IMR-90 (cell line): ENCODE measurements around the gene SLC6A7. TPM values are rescaled to one million over a fixed set of nuclear protein-coding genes. Genes with fewer than 3 reads are reported as not detected.

Source experiments
- ATAC-seq: fragments of 200-7000 bp; cut with Tn5 transposase; 2 replicates; pipeline ENCODE4 v1.9.1; 2020; ENCODE audit warnings: low read depth, mild to moderate bottlenecking, moderate library complexity
- BruUV-seq: library from RNA; stranded (reverse); fragments of 400-500 nt; replicated peaks from 2 replicates; lab custom pipeline; 2021; lab: Mats Ljungman, UMichigan
- CTCF ChIA-PET: fragments of 300-600 bp; formaldehyde crosslinking; extraction: SDS; loops from one replicate; lab custom pipeline; 2021; ENCODE audit warnings: antibody characterized with exemption; lab: Yijun Ruan, JAX
- POLR2A ChIA-PET: fragments of 300-600 bp; sonication (Branson Sonifier 250); formaldehyde crosslinking; loops from one replicate; lab custom pipeline; 2022; ENCODE audit warnings: antibody characterized with exemption; ENCODE audit not compliant: unreplicated experiment; lab: Charles Lee
- DNase-seq: peaks from one replicate; pipeline ENCODE4 v3.0.0; 2013
- H2AFZ ChIP-seq: replicated peaks from 2 replicates; pipeline ENCODE3; 2013; ENCODE audit warnings: low read length, mild to moderate bottlenecking; ENCODE audit not compliant: poor library complexity
- H2AK5ac ChIP-seq: 2 replicates; pipeline ENCODE4 v1.6.1; 2013; ENCODE audit warnings: low read depth, low read length, inconsistent platforms
- H2AK9ac ChIP-seq: replicated peaks from 2 replicates; pipeline ENCODE3; 2013; ENCODE audit warnings: mild to moderate bottlenecking, low read depth, low read length, moderate library complexity; ENCODE audit not compliant: poor library complexity
- H2BK120ac ChIP-seq: 2 replicates; pipeline ENCODE4 v1.6.1; 2013; ENCODE audit warnings: low read depth, low read length, inconsistent platforms
- H2BK15ac ChIP-seq: 3 replicates; pipeline ENCODE4 v1.6.1; 2013; ENCODE audit warnings: low read depth, low read length, inconsistent platforms
- H2BK20ac ChIP-seq: 2 replicates; pipeline ENCODE4 v1.6.1; 2013; ENCODE audit warnings: low read depth, mild to moderate bottlenecking, inconsistent platforms, low read length, moderate library complexity
- H2BK5ac ChIP-seq: 2 replicates; pipeline ENCODE4 v1.6.1; 2013; ENCODE audit warnings: mild to moderate bottlenecking, low read depth, low read length, inconsistent platforms; ENCODE audit not compliant: poor library complexity, severe bottlenecking
- H3K14ac ChIP-seq: replicated peaks from 2 replicates; pipeline ENCODE4 v1.6.1; 2013; ENCODE audit warnings: low read depth, low read length, inconsistent platforms
- H3K18ac ChIP-seq: 2 replicates; pipeline ENCODE4 v1.6.1; 2013; ENCODE audit warnings: low read depth, low read length, control low read depth
- H3K23ac ChIP-seq: 2 replicates; pipeline ENCODE4 v1.6.1; 2013; ENCODE audit warnings: low read depth, low read length, inconsistent platforms
- H3K27ac ChIP-seq: 2 replicates; pipeline ENCODE4 v1.5.1; 2013; ENCODE audit warnings: mild to moderate bottlenecking, control low read depth, low read length; ENCODE audit not compliant: insufficient read depth
- H3K27me3 ChIP-seq: 2 replicates; pipeline ENCODE4 v1.6.1; 2013; ENCODE audit warnings: low read length; ENCODE audit not compliant: control insufficient read depth, insufficient read depth
- H3K36me3 ChIP-seq: 2 replicates; pipeline ENCODE4 v1.6.1; 2013; ENCODE audit warnings: low read length, mixed read lengths; ENCODE audit not compliant: control insufficient read depth, insufficient read depth
- H3K4ac ChIP-seq: 2 replicates; pipeline ENCODE4 v1.6.1; 2013; ENCODE audit warnings: low read depth, low read length, inconsistent platforms
- H3K4me1 ChIP-seq: 2 replicates; pipeline ENCODE4 v1.6.1; 2013; ENCODE audit warnings: low read length, mixed read lengths; ENCODE audit not compliant: control insufficient read depth, insufficient read depth
- H3K4me2 ChIP-seq: 2 replicates; pipeline ENCODE4 v1.6.1; 2013; ENCODE audit warnings: low read depth, mild to moderate bottlenecking, control low read depth, low read length, moderate library complexity
- H3K4me3 ChIP-seq: 2 replicates; pipeline ENCODE4 v1.5.1; 2013; ENCODE audit warnings: low read depth, mild to moderate bottlenecking, control low read depth, low read length, moderate library complexity; ENCODE audit not compliant: insufficient read depth
- H3K56ac ChIP-seq: 2 replicates; pipeline ENCODE4 v1.6.1; 2013; ENCODE audit warnings: low read length, inconsistent platforms; ENCODE audit not compliant: insufficient read depth; ENCODE audit errors: extremely low read depth
- H3K79me1 ChIP-seq, 2 experiments: 2 replicates each; pipeline ENCODE4 v1.6.1; 2013; ENCODE audit warnings: low read length in 2 of 2, inconsistent platforms in 1 of 2, low read depth in 1 of 2
- H3K9ac ChIP-seq: 2 replicates; pipeline ENCODE4 v1.6.1; 2013; ENCODE audit warnings: low read depth, low read length, control low read depth
- H3K9me1 ChIP-seq: 2 replicates; pipeline ENCODE4 v1.6.1; 2013; ENCODE audit warnings: low read length, inconsistent platforms; ENCODE audit not compliant: insufficient read depth
- H3K9me3 ChIP-seq: 2 replicates; pipeline ENCODE4 v1.6.1; 2013; ENCODE audit warnings: low read length; ENCODE audit not compliant: control insufficient read depth, insufficient read depth
- H4K20me1 ChIP-seq: 2 replicates; pipeline ENCODE4 v1.6.1; 2013; ENCODE audit warnings: low read length, inconsistent platforms; ENCODE audit not compliant: insufficient read depth
- H4K5ac ChIP-seq: 2 replicates; pipeline ENCODE4 v1.6.1; 2013; ENCODE audit warnings: mild to moderate bottlenecking, low read depth, low read length, control low read depth
- H4K8ac ChIP-seq, 2 experiments: 2 replicates each; pipeline ENCODE4 v1.6.1; 2013; ENCODE audit warnings: low read depth in 2 of 2, low read length in 2 of 2, control low read depth in 1 of 2, inconsistent platforms in 1 of 2
- H4K91ac ChIP-seq: 2 replicates; pipeline ENCODE4 v1.6.1; 2013; ENCODE audit warnings: low read depth, low read length, inconsistent platforms; ENCODE audit not compliant: insufficient read depth
- CEBPB ChIP-seq: IDR thresholded peaks from 2 replicates; pipeline ENCODE4 v1.6.1; 2012; ENCODE audit warnings: low read depth, low read length, improper control_type of control experiment
- CHD1 ChIP-seq: IDR thresholded peaks from 2 replicates; pipeline ENCODE4 v1.6.1; 2012; ENCODE audit warnings: low read depth, low read length, improper control_type of control experiment
- CTCF ChIP-seq: conservative IDR thresholded peaks from 2 replicates; pipeline ENCODE4 v1.5.1; 2012; ENCODE audit warnings: mild to moderate bottlenecking, low read depth, low read length, improper control_type of control experiment
- ELK1 ChIP-seq: fragments of 150-350 bp; IDR thresholded peaks from 2 replicates; pipeline ENCODE4 v1.6.1; 2016; ENCODE audit warnings: low read depth, mild to moderate bottlenecking, low read length, moderate library complexity, borderline replicate concordance
- FOS ChIP-seq: fragments of 150-350 bp; IDR thresholded peaks from 2 replicates; pipeline ENCODE4 v1.6.1; 2016; ENCODE audit warnings: low read depth, low read length
- MAFK ChIP-seq: IDR thresholded peaks from 2 replicates; pipeline ENCODE4 v1.6.1; 2012; ENCODE audit warnings: low read depth, low read length, improper control_type of control experiment
- MAZ ChIP-seq: IDR thresholded peaks from 2 replicates; pipeline ENCODE4 v1.6.1; 2012; ENCODE audit warnings: low read depth, mild to moderate bottlenecking, low read length, improper control_type of control experiment, moderate library complexity, borderline replicate concordance
- MXI1 ChIP-seq: IDR thresholded peaks from 2 replicates; pipeline ENCODE4 v1.6.1; 2012; ENCODE audit warnings: low read depth, mild to moderate bottlenecking, low read length, moderate library complexity, borderline replicate concordance
- NFE2L2 ChIP-seq: fragments of 150-350 bp; IDR thresholded peaks from 2 replicates; pipeline ENCODE4 v1.6.1; 2016; ENCODE audit warnings: low read depth, mild to moderate bottlenecking, low read length
- POLR2A ChIP-seq: IDR thresholded peaks from 2 replicates; pipeline ENCODE4 v1.6.1; 2012; ENCODE audit warnings: mild to moderate bottlenecking, low read depth, low read length
- RAD21 ChIP-seq: IDR thresholded peaks from 2 replicates; pipeline ENCODE4 v1.6.1; 2012; ENCODE audit warnings: low read length, improper control_type of control experiment
- RFX5 ChIP-seq: IDR thresholded peaks from 2 replicates; pipeline ENCODE4 v1.8.0; 2012; ENCODE audit warnings: low read depth, mild to moderate bottlenecking, low read length, moderate library complexity
- SMC3 ChIP-seq: fragments of 150-350 bp; IDR thresholded peaks from 2 replicates; pipeline ENCODE4 v1.6.1; 2016; ENCODE audit warnings: low read depth, mild to moderate bottlenecking, antibody characterized with exemption, low read length, moderate library complexity
- USF2 ChIP-seq: fragments of 150-350 bp; IDR thresholded peaks from 2 replicates; pipeline ENCODE4 v1.6.1; 2017; ENCODE audit warnings: mild to moderate bottlenecking, antibody characterized with exemption, low read length, low read depth
- WGBS, 2 experiments: methylation state at CpG; one replicate each; pipeline versions ENCODE4 v1.1.5 to v1.1.7; 2013; ENCODE audit warnings: missing lambda C conversion rate in 2 of 2; ENCODE audit not compliant: insufficient read length in 1 of 2; ENCODE audit errors: extremely low coverage in 2 of 2; 5-methylcytosine and 5-hydroxymethylcytosine counted together
- dilution Hi-C: fragments of 300-500 bp; cut with HindIII; formaldehyde crosslinking; loops from one replicate; pipeline ENCODE4 v1.14.3; 2018; ENCODE audit warnings: low sequenced_read_pairs; ENCODE audit not compliant: unreplicated experiment
- in situ Hi-C: fragments of 300-500 bp; cut with MboI; formaldehyde crosslinking; loops from 3 replicates; pipeline ENCODE4 v1.14.3; 2019; ENCODE audit warnings: low sequenced_read_pairs, inconsistent platforms, mixed read lengths
- intact Hi-C: fragments of 100-400 bp; cut with micrococcal nuclease; formaldehyde crosslinking; loops from 2 replicates; pipeline ENCODE4 v1.10.0; 2022
- polyA plus RNA-seq, 3 experiments: library from polyadenylated mRNA; depleted of rRNA; stranded (reverse); fragments of >200 nt; gene quantifications; 2 replicates each; pipeline ENCODE4 v1.2.3, GENCODE V29; 2012; ENCODE audit warnings: low replicate concordance in 1 of 3
- total RNA-seq: library from RNA; depleted of rRNA; stranded (reverse); fragments of >200 nt; gene quantifications from 2 replicates; pipeline ENCODE4 v1.2.3, GENCODE V29; 2012

The SLC6A7 gene
- total and polyA plus RNA-seq, 2 of the 4 experiments (the other 2 are of a cell fraction), result under 0.01 TPM; not detected in 1

- H3K4me3 ChIP-seq, result no peak overlapping the region
- no peak overlapping the region for H2AK5ac ChIP-seq
- dilution Hi-C loops (no loop called here), intact Hi-C loops (no loop called here), in situ Hi-C loops (no loop called here)
- H3K9me1 ChIP-seq, result peaks cover 4% of the 10 kb centered on the region; the same call in 1 of the 2 replicates
- H2BK120ac ChIP-seq, result no peak overlapping the region
- no TSS peak for BruUV-seq
- H2BK20ac ChIP-seq, result no peak overlapping the region
- H4K91ac ChIP-seq, result no peak overlapping the region
- no peak overlapping the region for H2AK9ac ChIP-seq
- no peaks in the 10 kb centered on the region for H4K20me1 ChIP-seq
- no CpG with 5 or more reads among the region's 4 CpGs for WGBS, 2 experiments
- ATAC-seq, result no peak
- no peak overlapping the region for H3K4me2 ChIP-seq
- DNase-seq, result no peak
- H3K36me3 ChIP-seq, result no peaks in the 10 kb centered on the region
- no peak overlapping the region for H3K18ac ChIP-seq
- no peak overlapping the region for H3K23ac ChIP-seq
- H3K9ac ChIP-seq, result no peak overlapping the region
- ChIA-PET POLR2A (no interaction called here), CTCF (no interaction called here)
- H3K9me3 ChIP-seq, result no peaks in the 10 kb centered on the region
- no peak overlapping the region for H2BK5ac ChIP-seq
- H4K8ac ChIP-seq, result no peak overlapping the region
- H3K4ac ChIP-seq, result no peak overlapping the region
- no peak overlapping the region for H3K27ac ChIP-seq
- no peak overlapping the region for H2BK15ac ChIP-seq
- no peaks in the 10 kb centered on the region for H3K79me1 ChIP-seq
- H3K14ac ChIP-seq, result no peak overlapping the region
- no peak overlapping the region for H4K5ac ChIP-seq
- no peak overlapping the region for H2AFZ ChIP-seq
- no peak for TF ChIP-seq RAD21
- no peak for TF ChIP-seq FOS
- no peak for TF ChIP-seq SMC3
- no peak for TF ChIP-seq MAFK
- no peak for TF ChIP-seq USF2
- no peak for TF ChIP-seq RFX5
- TF ChIP-seq NFE2L2, result no peak
- TF ChIP-seq CEBPB, result no peak
- TF ChIP-seq MAZ, result no peak
- TF ChIP-seq CHD1, result no peak
- TF ChIP-seq MXI1, result no peak
- no peak for TF ChIP-seq CTCF
- TF ChIP-seq ELK1, result no peak
- no peak for TF ChIP-seq POLR2A
- H3K4me1 ChIP-seq, result peaks cover 2% of the 10 kb centered on the region; the same call in 1 of the 2 replicates
- H3K27me3 ChIP-seq, result peaks cover 93% of the 10 kb centered on the region
- H3K56ac ChIP-seq, result no peak overlapping the region
Measured at GRCh38 chr5:150186897-150187296, 3.0 kb upstream of the SLC6A7 start.
